GM12891 (cell line): ENCODE measurements around the gene MYLK4.

Source experiments
- POLR2A ChIP-seq: IDR thresholded peaks from 2 replicates; pipeline ENCODE4 v1.6.1; 2011; ENCODE audit warnings: low read depth, low read length, control low read depth
- POU2F2 ChIP-seq: IDR thresholded peaks from 2 replicates; pipeline ENCODE4 v1.6.1; 2011; ENCODE audit warnings: low read depth, mild to moderate bottlenecking, control low read depth, low read length, moderate library complexity
- TAF1 ChIP-seq: IDR thresholded peaks from 2 replicates; pipeline ENCODE4 v1.6.1; 2011; ENCODE audit warnings: low read depth, low read length, control low read depth

DNA sequence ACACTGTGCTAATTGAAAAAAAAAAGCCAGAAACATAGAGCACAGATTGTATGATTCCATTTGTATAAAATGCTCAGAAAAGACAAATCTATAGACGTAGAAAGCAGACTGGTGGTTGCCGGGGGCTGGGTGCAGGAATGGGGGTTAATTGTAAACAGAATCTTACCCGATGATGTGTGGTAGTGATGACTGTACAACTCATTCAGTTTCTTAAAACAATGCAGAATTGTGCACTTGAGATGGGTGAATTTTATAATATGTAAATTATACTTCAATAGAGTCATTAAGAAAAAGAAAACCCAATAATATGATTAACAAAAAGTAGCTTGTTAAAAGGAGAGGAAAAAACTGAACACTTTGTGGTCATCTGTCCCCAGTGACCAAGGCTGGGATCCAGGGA is 3.7 kb upstream of the MYLK4 start:
- TF ChIP-seq POLR2A (no peak), TAF1 (no peak), POU2F2 (no peak)
